ENCODE data around the gene USH1G.
"Not testable (repeated sequence)": the region's sequence is repeated elsewhere in the genome, so short reads cannot be mapped to it uniquely, and the experiment has no call there.

The USH1G gene

DNA sequence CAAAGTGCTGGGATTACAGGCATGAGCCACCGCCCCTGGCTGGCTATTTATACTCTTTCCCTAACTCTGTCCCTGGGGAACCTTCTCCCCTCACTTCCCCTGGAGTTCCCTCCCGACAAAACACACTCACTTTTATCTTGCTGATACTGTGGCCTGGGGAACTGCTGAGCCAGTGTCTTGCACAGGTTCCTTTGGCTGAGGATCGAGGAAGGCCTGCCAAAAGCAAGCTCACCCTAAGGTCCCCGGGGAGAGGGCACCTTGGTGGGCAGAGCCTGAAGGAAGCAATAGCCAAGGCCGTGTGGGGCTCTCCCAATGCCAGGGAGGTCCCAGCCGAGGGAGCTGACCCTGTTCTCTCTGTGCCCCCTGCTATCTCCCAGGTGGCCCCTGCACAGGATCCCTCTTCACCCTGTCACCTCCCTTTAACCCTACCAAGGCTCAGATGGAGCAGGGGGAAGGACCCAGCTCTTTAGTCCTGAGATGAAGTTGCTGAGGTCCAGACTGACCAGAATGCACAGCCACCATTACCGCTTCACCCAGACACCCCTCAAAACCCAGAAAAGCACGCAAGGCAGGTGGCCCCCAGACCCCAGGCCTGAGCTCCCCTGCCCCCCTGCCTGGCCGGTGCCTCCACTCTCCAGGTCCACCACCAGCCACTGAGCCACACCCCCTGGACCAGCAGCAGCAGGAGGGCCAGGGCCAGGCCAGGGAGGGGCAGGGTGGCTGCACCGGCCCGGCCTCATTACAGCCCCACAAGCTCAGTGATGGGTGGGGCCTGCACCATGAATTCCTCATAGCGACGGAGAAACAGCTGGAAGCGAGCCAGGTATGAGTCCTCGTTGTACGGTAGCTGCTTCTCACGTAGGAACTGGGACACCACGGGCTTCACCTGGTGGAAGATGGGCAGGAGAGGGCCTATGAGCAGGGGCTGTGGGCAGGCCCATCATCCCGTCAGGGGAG lies 45.2 kb downstream of the USH1G start:
- in situ Hi-C loops (cut with MboI; ENCODE audit: low sequenced_read_pairs), result no loop called here

DNA sequence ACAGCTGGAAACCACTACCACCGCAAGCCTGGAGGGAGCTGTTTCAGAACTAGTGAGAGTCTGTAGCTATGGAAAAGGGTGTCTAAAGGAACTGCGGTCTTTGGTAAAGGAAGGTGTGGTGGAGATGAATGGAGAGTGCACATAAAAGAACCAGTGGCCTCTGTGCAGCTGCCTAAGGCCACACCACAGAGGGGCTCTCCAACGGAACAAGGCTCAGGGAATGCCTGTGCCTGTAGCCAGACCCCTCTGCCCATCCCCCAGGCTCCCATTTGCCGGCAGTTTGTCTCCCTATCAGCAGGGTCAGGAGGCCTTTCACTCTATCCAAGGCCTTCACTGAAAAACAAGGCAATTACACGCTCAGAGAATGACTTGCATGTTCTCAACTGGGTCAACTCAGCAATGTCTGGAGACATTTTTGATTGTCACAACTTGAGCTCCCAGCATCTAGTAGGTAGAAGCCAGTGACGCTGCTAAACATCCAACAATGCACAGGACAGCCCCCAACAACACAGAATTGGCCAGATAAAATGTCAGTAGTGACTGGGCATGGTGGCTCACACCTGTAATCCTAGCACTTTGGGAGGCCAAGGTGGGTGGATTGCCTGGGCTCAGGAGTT lies 47.0 kb downstream of the USH1G start:
- in situ Hi-C loops (cut with MboI; ENCODE audit: low sequenced_read_pairs), result no loop called here

DNA sequence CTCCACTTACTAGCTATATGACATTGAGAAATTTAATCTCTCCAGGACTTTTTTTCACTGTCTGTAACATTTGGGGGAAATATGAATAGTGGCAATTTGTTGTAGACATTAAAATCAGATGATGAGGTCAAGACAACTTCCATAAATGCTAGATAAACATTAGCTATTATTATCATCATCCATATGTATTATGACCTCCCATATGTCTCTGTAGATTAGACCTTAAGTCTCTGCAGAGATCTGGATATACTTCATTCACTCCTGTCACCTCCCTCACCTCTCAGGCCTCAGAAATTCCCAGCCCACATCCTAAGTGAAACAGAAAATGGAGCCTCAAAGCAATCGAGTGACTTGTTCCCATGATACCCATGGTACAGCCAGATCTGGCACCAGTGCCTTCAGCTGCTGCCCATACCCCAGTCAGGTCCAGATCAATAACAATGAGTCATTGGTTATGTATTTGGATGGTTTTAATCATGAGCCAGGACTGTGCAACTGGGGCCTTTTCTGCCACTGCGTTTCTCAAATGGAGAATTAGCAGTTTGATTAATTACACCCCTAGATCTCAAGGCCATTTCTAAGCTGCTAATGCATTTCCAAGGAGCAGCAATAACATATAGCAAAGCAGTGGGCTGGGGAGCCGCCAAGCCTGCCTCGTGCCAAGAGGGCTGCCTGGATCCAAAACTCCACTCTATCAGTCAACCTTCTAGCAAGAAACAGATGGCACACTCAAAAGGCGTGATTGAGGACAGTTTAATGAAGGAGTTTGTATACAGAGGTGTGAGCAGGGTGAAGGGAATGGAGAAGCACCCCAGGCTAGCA lies 47.7 kb downstream of the USH1G start:
- in situ Hi-C loops (cut with MboI; ENCODE audit: low sequenced_read_pairs), result no loop called here

DNA sequence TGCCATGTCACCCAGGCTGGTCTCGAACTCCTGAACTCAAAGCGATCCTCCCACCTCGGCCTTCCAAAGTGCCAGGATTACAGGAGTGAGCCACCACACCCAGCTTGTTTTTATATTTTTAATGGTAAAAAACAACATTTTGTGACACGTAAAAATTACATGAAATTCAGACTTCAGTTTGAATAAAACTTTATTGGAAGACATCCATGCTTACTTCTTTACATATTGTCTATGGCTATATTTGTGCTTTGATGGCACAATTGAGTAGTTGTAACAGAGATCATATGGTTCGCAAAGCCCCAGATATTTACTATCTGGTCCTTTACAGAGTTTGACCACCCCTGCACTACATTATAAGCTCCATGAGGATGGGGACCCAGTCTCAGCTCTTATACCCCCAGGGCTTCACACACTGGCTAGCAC lies 48.4 kb downstream of the USH1G start:
- in situ Hi-C loops (cut with MboI; ENCODE audit: low sequenced_read_pairs), result no loop called here

DNA sequence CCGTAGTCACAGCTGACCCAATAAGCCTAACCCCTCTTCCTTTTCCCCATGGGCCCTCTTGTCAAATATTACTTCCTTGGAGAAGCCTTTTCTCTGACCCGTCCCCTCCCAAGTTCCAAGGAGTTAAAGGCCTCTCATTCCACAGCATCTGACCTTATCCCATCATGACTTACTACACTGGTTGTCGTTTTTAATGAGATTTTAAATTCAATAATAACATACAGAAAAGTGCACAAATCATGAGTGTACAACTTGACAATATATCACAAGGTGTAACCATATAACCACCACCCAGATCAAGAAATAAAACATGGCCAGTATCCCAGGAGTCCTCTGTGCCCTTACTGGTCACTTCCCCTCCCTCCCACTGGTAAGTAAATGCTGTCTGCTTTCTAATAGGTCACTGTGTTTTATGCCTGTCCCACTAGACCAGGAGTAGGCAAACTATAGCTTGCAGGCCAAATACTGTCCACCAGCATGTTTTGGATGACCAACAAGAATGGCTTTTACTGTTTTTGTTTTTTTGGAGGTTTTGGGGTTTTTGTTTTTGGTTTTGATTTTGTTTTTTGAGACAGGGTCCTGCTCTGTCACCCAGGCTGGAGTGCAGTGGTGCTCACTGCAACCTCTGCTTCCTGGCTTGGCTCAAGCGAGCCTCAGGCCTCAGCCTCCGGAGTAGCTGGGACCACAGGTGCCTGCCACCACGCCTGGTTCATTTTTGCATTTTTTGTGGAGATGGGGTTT lies 49.0 kb downstream of the USH1G start:
- in situ Hi-C loops (cut with MboI; ENCODE audit: low sequenced_read_pairs), result no loop called here

GRCh38 chr17:74873037-74873873 lies 49.8 kb downstream of the USH1G start:
- in situ Hi-C loops (cut with MboI; ENCODE audit: low sequenced_read_pairs), result no loop called here

DNA sequence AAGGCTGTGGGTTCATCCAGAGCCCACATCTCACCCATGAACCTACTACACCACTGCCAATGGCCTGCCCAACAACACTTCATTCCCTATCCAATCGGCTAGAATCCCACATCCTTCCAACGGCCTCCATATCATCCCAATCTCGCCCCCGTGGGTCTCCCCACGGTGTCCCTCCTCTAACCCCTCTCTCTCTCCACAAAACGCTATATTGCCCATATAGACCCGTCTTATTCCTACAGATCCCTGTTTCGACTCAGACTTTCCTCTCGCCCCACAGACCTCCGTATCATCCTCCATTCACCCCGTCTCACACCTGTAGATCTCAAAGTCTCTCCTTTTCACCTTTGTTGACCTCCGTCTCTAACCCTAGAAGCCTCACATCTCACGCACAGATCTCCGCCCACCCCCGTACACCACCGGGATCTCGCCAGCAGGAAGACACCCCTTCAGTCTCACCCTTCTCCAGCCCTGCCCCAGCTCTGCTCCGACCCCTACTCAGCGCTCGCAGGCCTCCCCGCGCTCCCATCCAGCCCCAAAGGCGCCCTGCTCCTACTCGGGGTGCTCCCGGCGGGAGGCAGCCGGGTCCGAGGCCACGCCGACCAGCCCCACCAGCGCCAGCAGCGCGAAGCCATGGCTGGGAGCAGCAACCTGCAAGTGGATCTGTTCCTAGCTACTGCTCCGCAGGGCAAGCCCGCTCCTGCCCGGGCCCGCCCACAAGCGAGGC lies 50.6 kb downstream of the USH1G start, which contains the start of gene FDXR:
Gene FDXR (minus strand): TSS at position 682 of the 724 bp plus-strand sequence. CDS start 50 bp downstream, at position 632.
- in situ Hi-C loops (cut with MboI; ENCODE audit: low sequenced_read_pairs), result no loop called here

DNA sequence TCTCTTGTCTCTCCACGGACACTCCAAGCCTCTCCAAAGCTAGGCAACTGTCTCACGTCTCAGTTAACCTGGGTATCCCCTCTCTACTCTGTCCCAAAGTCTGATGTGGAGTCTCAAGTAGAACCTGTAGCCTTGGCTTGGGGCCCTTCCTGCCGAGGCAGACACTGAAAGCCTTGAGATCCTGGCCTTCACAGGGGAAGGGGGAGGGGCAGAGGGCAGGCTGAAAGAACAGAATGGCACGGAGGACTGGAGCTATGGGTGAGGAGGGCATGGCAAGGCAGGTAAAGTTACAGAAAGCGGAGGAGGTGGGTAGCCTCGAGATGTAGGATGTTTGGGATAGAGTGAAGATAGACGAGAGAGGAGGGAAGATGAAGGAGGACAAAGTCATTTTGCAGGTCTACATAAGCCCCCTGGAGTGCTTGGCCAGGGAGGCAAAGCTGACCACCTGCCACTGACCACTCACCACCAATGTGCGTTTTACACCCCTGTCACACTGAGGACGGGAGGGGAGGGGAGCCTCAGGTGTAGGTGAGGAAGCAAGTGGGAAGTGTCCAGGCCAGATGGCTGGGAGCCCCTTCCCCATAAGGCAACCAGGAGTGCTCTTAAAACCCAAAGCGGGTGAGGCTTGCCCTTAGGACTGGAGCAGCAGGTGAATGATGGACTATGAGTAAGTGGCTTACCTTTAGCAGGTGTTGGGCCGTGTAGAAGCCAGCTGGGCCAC lies 51.5 kb downstream of the USH1G start:
- in situ Hi-C loops (cut with MboI; ENCODE audit: low sequenced_read_pairs), result no loop called here

GRCh38 chr17:74870512-74870911 lies 52.5 kb downstream of the USH1G start:
- in situ Hi-C loops (cut with MboI; ENCODE audit: low sequenced_read_pairs), result no loop called here

DNA sequence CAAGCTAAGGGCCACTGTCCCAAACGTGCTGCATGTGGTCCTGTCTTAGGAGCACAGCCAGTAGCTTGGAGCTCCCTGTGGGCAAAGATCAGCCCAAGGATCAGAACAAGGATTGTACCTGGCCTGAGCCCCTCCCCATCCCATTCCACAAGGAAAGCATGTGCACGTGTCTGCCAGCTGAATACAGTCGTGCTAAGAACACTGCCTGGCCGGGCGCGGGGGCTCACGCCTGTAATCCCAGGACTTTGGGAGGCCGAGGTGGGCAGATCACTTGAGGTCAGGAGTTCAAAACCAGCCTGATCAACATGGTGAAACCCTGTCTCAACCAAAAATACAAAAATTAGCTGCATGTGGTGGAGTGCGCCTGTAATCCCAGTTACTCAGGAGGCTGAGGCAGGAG lies 53.0 kb downstream of the USH1G start:
- in situ Hi-C loops (cut with MboI; ENCODE audit: low sequenced_read_pairs), result not testable (repeated sequence)

GRCh38 chr17:74868908-74869255 lies 54.2 kb downstream of the USH1G start:
- in situ Hi-C loops (cut with MboI; ENCODE audit: low sequenced_read_pairs), result loop anchor here (5.0 kb wide), 1 partner anchor 77 kb away; no protein-coding TSS in a partner anchor

DNA sequence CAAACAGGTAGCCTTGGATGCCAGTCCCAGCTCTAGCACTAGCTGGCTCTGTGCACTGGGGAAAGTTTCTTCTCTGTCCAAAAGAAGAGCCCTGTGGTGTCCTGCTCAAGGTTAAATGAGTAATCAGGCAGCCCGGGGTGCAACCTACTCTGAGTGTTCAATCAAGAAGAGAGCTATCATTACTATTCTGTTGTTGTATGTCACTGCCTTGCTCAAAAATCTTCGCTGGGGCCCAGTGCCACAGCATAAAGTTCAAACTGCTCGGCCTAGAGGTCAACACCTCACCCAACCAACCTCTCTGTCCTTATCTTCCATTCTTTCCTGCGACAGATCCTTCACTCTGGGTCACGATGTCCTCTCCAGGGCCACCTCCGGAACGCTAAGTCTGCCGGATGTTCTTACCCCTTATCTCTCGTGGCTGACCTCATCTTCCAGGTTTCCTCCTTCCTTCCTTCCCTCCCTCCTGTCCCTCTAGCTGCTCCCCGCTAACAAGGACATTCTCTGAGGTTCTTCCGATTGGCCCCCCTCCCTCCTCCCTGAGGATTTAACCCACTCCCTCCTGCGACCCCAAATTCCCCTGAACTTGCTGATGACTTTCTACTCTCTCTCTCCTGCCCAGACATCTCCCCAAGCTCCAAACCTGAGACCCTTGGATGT lies 54.7 kb downstream of the USH1G start:
- in situ Hi-C loops (cut with MboI; ENCODE audit: low sequenced_read_pairs), result loop anchor here (5.0 kb wide), 1 partner anchor 76 kb away; no protein-coding TSS in a partner anchor

- in situ Hi-C loops (cut with MboI; ENCODE audit: low sequenced_read_pairs), result loop anchor here (5.0 kb wide), 1 partner anchor 74 kb away; no protein-coding TSS in a partner anchor
Measured at GRCh38 chr17:74866198-74866835, 56.7 kb downstream of the USH1G start.

All from HL-60/S4 treated with phorbol 12-myristate 13-acetate at 8.2 ng/mL for 4 days and 3 days (cell line).